ENCODE measurements around the gene SYNDIG1. TPM values are rescaled to one million over a fixed set of nuclear protein-coding genes. Genes with fewer than 3 reads are reported as not detected.

The SYNDIG1 gene
- total RNA-seq, 2 donors from 2014 or later: not detected

- H3K4me3 Mint-ChIP-seq: no peak overlapping the region
- H3K27ac Mint-ChIP-seq: no peak overlapping the region
- no peak for DNase-seq (ENCODE audit: low spot score)
- no peak for ATAC-seq
- no peaks in the 10 kb centered on the region for H3K36me3 Mint-ChIP-seq
- no peaks in the 10 kb centered on the region for H3K9me3 Mint-ChIP-seq
- H3K27me3 Mint-ChIP-seq: peaks cover 9 to 12% of the 10 kb centered on the region in 2 donors
- H3K4me1 Mint-ChIP-seq (ENCODE audit: low read depth in 2 of 2): no peaks in the 10 kb centered on the region
These were observed 224.8 kb downstream of the SYNDIG1 start for GRCh38 chr20:24694157-24694726.

GRCh38 chr20:24694727-24695528 is 225.5 kb downstream of the SYNDIG1 start:
- Mint-ChIP-seq H3K4me3 (no peak overlapping the region), H3K36me3 (no peaks in the 10 kb centered on the region), H3K27me3 (peaks cover 2 to 8% of the 10 kb centered on the region in 2 donors), H3K9me3 (no peaks in the 10 kb centered on the region), H3K27ac (no peak overlapping the region), H3K4me1 (ENCODE audit: low read depth in 2 of 2) (no peaks in the 10 kb centered on the region)
- ATAC-seq (no peak), DNase-seq (ENCODE audit: low spot score) (no peak)

GRCh38 chr20:24695529-24696225 is 226.2 kb downstream of the SYNDIG1 start:
- H3K27me3 Mint-ChIP-seq: peaks cover 0 to 7% of the 10 kb centered on the region in 2 donors
- H3K9me3 Mint-ChIP-seq: no peaks in the 10 kb centered on the region
- no peak overlapping the region for H3K27ac Mint-ChIP-seq
- no peaks in the 10 kb centered on the region for H3K36me3 Mint-ChIP-seq
- no peak for ATAC-seq
- H3K4me1 Mint-ChIP-seq (ENCODE audit: low read depth in 2 of 2): no peaks in the 10 kb centered on the region
- no peak for DNase-seq (ENCODE audit: low spot score)
- no peak overlapping the region for H3K4me3 Mint-ChIP-seq

- no peak for DNase-seq (ENCODE audit: low spot score)
- no peak overlapping the region for H3K4me3 Mint-ChIP-seq
- peaks cover 0 to 6% of the 10 kb centered on the region in 2 donors for H3K27me3 Mint-ChIP-seq
- no peaks in the 10 kb centered on the region for H3K36me3 Mint-ChIP-seq
- no peaks in the 10 kb centered on the region for H3K9me3 Mint-ChIP-seq
- ATAC-seq: no peak
- no peaks in the 10 kb centered on the region for H3K4me1 Mint-ChIP-seq (ENCODE audit: low read depth in 2 of 2)
- no peak overlapping the region for H3K27ac Mint-ChIP-seq
These were observed 227.0 kb downstream of the SYNDIG1 start for GRCh38 chr20:24696396-24696795.

- H3K27me3 Mint-ChIP-seq: peaks cover 0 to 2% of the 10 kb centered on the region in 2 donors
- DNase-seq (ENCODE audit: low spot score) (no peak), ATAC-seq (no peak)
- H3K36me3 Mint-ChIP-seq: no peaks in the 10 kb centered on the region
- no peaks in the 10 kb centered on the region for H3K4me1 Mint-ChIP-seq (ENCODE audit: low read depth in 2 of 2)
- H3K4me3 Mint-ChIP-seq: no peak overlapping the region
- no peaks in the 10 kb centered on the region for H3K9me3 Mint-ChIP-seq
- no peak overlapping the region for H3K27ac Mint-ChIP-seq
These were observed 228.0 kb downstream of the SYNDIG1 start for GRCh38 chr20:24697411-24697810.

DNA sequence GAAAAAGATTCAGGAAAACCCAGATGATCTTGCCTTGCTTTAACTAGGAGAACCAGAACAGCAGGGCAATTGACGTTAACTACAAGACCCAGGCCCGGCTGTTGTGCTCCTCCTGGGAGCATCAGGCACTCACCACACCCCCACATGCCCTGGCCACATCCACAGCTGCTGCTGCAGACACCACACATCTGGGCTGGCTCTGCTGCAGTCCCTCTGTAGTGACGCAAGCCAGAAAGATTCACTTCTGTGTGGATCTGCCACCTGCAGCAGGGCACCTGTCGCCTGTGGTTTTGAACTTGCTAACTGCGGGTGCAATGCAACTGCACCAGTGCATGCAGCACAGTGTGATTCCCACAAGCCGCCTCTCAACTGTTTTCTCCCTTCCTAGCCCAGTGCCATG is 228.8 kb downstream of the SYNDIG1 start:
- ATAC-seq (peak in 1 of 2 donors; percentile 2), DNase-seq (ENCODE audit: low spot score) (no peak)
- no peak overlapping the region for H3K27ac Mint-ChIP-seq
- no peak overlapping the region for H3K4me3 Mint-ChIP-seq
- H3K9me3 Mint-ChIP-seq: no peaks in the 10 kb centered on the region
- peaks cover 0 to 2% of the 10 kb centered on the region in 2 donors for H3K27me3 Mint-ChIP-seq
- H3K4me1 Mint-ChIP-seq (ENCODE audit: low read depth in 2 of 2): no peaks in the 10 kb centered on the region
- no peaks in the 10 kb centered on the region for H3K36me3 Mint-ChIP-seq

GRCh38 chr20:24698706-24699206 is 229.3 kb downstream of the SYNDIG1 start:
- ATAC-seq (no peak), DNase-seq (ENCODE audit: low spot score) (no peak)
- H3K9me3 Mint-ChIP-seq: no peaks in the 10 kb centered on the region
- H3K4me1 Mint-ChIP-seq (ENCODE audit: low read depth in 2 of 2): no peaks in the 10 kb centered on the region
- H3K27me3 Mint-ChIP-seq: peaks cover 0 to 2% of the 10 kb centered on the region in 2 donors
- H3K27ac Mint-ChIP-seq: no peak overlapping the region
- H3K36me3 Mint-ChIP-seq: no peaks in the 10 kb centered on the region
- no peak overlapping the region for H3K4me3 Mint-ChIP-seq

- DNase-seq (ENCODE audit: low spot score) (no peak), ATAC-seq (no peak)
- H3K27ac Mint-ChIP-seq: no peak overlapping the region
- no peaks in the 10 kb centered on the region for H3K4me1 Mint-ChIP-seq (ENCODE audit: low read depth in 2 of 2)
- no peak overlapping the region for H3K4me3 Mint-ChIP-seq
- H3K36me3 Mint-ChIP-seq: no peaks in the 10 kb centered on the region
- H3K9me3 Mint-ChIP-seq: no peaks in the 10 kb centered on the region
- peaks cover 0 to 2% of the 10 kb centered on the region in 2 donors for H3K27me3 Mint-ChIP-seq
These were observed 230.1 kb downstream of the SYNDIG1 start for GRCh38 chr20:24699321-24700165.

- no peaks in the 10 kb centered on the region for H3K9me3 Mint-ChIP-seq
- ATAC-seq: no peak
- DNase-seq (ENCODE audit: low spot score): no peak
- no peaks in the 10 kb centered on the region for H3K4me1 Mint-ChIP-seq (ENCODE audit: low read depth in 2 of 2)
- H3K27ac Mint-ChIP-seq: no peak overlapping the region
- H3K27me3 Mint-ChIP-seq: peaks cover 0 to 2% of the 10 kb centered on the region in 2 donors
- H3K4me3 Mint-ChIP-seq: no peak overlapping the region
- no peaks in the 10 kb centered on the region for H3K36me3 Mint-ChIP-seq
These were observed 230.9 kb downstream of the SYNDIG1 start for GRCh38 chr20:24700166-24700860.

- Mint-ChIP-seq H3K4me1 (ENCODE audit: low read depth in 2 of 2) (no peaks in the 10 kb centered on the region), H3K27me3 (peaks cover 0 to 2% of the 10 kb centered on the region in 2 donors), H3K9me3 (no peaks in the 10 kb centered on the region), H3K27ac (no peak overlapping the region), H3K36me3 (no peaks in the 10 kb centered on the region), H3K4me3 (no peak overlapping the region)
- ATAC-seq (no peak), DNase-seq (ENCODE audit: low spot score) (no peak)
These were observed 231.6 kb downstream of the SYNDIG1 start for GRCh38 chr20:24701027-24701426.

DNA sequence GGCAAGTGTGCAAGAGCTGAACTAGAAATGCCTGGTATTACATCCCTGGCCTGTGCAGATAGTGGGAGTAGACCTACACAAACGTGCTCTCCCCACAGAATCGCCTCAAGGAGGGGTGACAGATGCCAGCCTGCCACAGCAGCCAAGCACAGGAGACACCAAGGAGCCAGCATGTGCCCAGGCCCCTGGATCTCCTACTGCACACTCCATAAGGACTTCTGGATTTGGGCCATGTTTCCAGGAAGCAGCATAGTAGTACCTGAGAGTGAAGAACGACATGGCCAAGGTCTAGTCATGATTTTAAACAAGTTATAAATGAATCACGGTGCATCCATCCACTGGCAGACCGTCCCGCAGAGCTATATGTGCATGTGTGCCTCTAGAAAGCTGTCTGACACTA is 232.2 kb downstream of the SYNDIG1 start:
- H3K36me3 Mint-ChIP-seq: no peaks in the 10 kb centered on the region
- no peaks in the 10 kb centered on the region for H3K4me1 Mint-ChIP-seq (ENCODE audit: low read depth in 2 of 2)
- no peak overlapping the region for H3K27ac Mint-ChIP-seq
- no peak overlapping the region for H3K4me3 Mint-ChIP-seq
- DNase-seq (ENCODE audit: low spot score): no peak
- no peaks in the 10 kb centered on the region for H3K9me3 Mint-ChIP-seq
- H3K27me3 Mint-ChIP-seq: peaks cover 0 to 2% of the 10 kb centered on the region in 2 donors
- ATAC-seq: no peak

- H3K9me3 Mint-ChIP-seq: no peaks in the 10 kb centered on the region
- no peaks in the 10 kb centered on the region for H3K36me3 Mint-ChIP-seq
- H3K27me3 Mint-ChIP-seq: peaks cover 2 to 4% of the 10 kb centered on the region in 2 donors
- DNase-seq (ENCODE audit: low spot score): no peak
- no peak for ATAC-seq
- H3K4me1 Mint-ChIP-seq (ENCODE audit: low read depth in 2 of 2): no peaks in the 10 kb centered on the region
- H3K27ac Mint-ChIP-seq: no peak overlapping the region
- no peak overlapping the region for H3K4me3 Mint-ChIP-seq
These were observed 233.3 kb downstream of the SYNDIG1 start for GRCh38 chr20:24702501-24703283.

Measured in natural killer cell treated with Interleukin-12 subunit alpha and Interleukin-12 subunit beta and Interleukin-15 and Interleukin-18, amount 100 ng/mL, for 72 hours (primary cell).